T-helper 2 cell treated with Interferon-gamma antibody and Interleukin-4, amounts not matched to agents 5 μg/mL and 100 μg/mL, for 36 hours (primary cell): Measurements from ENCODE around the gene RUSC2.
A peak's percentile ranks its signal among the peaks of the same experiment; 100 is the strongest.
"Not testable (repeated sequence)": the region's sequence is repeated elsewhere in the genome, so short reads cannot be mapped to it uniquely, and the experiment has no call there.

Experiments used
- DNase-seq: peaks from one replicate; pipeline ENCODE4 v3.0.0; 2021; ENCODE audit warnings: low spot score
- H3K27ac Mint-ChIP-seq: one replicate; pipeline ENCODE4 v1.8.0; 2021; ENCODE audit warnings: mild to moderate bottlenecking, mixed read lengths
- H3K27me3 Mint-ChIP-seq: one replicate; pipeline ENCODE4 v1.8.0; 2021; ENCODE audit warnings: low read depth, mixed read lengths
- H3K36me3 Mint-ChIP-seq: one replicate; pipeline ENCODE4 v1.8.0; 2021; ENCODE audit warnings: low read depth, mixed read lengths
- H3K4me1 Mint-ChIP-seq: one replicate; pipeline ENCODE4 v1.8.0; 2021; ENCODE audit warnings: low read depth, mixed read lengths
- H3K4me3 Mint-ChIP-seq: one replicate; pipeline ENCODE4 v1.8.0; 2022; ENCODE audit warnings: mild to moderate bottlenecking, moderate library complexity, mixed read lengths
- H3K9me3 Mint-ChIP-seq: one replicate; pipeline ENCODE4 v1.8.0; 2021; ENCODE audit warnings: mixed read lengths

Gene RUSC2

DNA sequence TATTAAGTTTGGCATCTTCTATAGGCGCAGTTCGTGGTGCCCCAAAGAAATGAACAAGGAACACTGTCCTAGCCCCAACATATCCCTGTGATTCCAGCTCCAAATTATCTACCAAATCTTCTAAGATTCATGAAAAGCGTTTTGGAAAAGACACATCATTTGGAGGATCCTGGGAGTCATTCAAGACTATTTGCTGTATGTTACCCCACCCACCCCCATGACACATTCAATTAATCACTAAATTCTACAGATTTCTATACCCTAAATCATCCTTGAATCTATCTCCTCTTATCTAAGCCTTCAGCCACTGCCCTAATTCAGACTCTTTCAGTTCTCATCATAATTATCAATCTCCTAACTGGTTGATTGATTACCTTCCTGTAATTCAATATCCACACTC is 5.5 kb upstream of the RUSC2 start:
- H3K4me1 Mint-ChIP-seq = peaks cover 5% of the 10 kb centered on the region
- H3K27me3 Mint-ChIP-seq = peaks cover 9% of the 10 kb centered on the region
- no peak overlapping the region for H3K27ac Mint-ChIP-seq
- no peak overlapping the region for H3K4me3 Mint-ChIP-seq
- H3K9me3 Mint-ChIP-seq = no peaks in the 10 kb centered on the region
- no peak for DNase-seq
- H3K36me3 Mint-ChIP-seq = no peaks in the 10 kb centered on the region

DNA sequence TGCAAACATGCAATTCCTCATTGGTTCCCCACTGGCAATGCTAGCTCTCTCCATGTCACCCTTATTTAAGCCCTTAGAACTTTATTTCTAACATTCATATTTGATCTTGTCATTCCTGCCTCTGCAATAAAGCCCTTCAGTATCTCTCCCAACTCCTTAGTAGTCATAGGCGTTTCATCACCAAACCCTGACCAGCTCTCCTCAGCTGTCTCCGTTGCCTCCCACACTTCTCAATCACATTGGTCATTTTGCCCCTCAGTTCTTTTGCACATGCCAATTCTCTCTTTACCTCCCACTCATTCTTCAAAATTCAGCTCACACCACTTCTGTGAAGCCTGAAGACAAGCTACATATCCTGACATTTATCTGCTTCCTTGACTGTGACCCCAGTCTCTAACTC is 2.8 kb upstream of the RUSC2 start:
- H3K36me3 Mint-ChIP-seq = no peaks in the 10 kb centered on the region
- no peak for DNase-seq
- peaks cover 9% of the 10 kb centered on the region for H3K27me3 Mint-ChIP-seq
- no peak overlapping the region for H3K4me3 Mint-ChIP-seq
- no peaks in the 10 kb centered on the region for H3K9me3 Mint-ChIP-seq
- H3K27ac Mint-ChIP-seq = no peak overlapping the region
- peaks cover 19% of the 10 kb centered on the region for H3K4me1 Mint-ChIP-seq

DNA sequence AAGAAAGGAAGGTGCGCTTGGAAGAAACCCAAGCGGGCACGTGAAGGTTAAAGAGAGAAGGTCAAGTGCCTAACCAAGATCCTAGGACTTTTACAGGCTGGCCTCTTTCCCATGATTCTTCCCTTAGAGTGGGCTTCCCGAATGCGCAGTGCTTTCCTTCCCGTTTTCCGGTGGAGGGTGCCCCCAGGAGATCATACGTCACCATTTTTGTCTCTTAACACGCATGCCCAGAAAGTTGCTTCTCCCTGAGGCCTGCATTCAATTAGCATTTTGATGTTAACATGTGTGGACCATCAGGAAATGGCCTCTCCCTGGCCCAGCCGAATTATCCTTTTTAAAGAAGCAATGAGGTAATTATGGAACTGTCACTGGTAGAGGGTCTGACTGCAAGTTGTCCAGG is 1.9 kb upstream of the RUSC2 start:
- no peak for DNase-seq
- Mint-ChIP-seq H3K4me1 (peaks cover 26% of the 10 kb centered on the region), H3K27me3 (peaks cover 9% of the 10 kb centered on the region), H3K27ac (no peak overlapping the region), H3K4me3 (peak overlapping the region; percentile 14), H3K9me3 (no peaks in the 10 kb centered on the region), H3K36me3 (no peaks in the 10 kb centered on the region)

DNA sequence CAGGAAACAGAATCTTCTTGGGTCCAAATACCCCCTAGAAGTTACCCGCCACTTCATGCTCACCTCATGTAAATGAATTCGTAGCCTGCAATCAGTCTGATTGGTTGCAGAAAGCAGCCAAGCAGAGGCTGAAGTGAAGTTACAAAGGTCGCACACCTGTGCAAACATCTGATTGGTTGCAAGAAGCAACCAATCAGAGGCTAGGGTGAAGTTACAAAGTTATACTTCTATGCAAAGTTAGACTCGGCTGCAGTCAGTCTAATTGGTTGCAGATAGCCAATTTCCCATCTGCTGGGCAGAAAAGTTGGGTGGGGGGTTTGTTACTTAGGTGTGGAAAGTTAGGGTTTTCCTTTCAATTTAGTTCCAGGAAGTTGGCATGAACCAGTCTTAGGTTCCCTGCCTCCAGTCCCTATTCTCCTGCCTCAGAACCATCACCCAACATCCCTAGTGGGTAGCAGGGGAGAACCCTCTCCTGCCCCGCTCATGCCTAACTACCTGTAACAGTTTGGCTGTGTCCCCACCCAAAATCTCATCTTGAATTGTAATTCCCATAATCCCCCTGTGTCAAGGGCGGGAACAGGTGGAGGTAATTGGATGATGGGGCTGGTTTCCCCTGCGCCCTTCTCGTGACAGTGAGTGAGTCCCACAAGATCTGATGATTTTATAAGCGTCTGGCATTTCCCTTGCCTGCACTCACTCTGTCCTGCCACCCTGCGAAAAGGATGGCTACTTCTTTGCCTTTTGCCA is 1.2 kb upstream of the RUSC2 start:
- Mint-ChIP-seq H3K9me3 (no peaks in the 10 kb centered on the region), H3K4me3 (peak overlapping the region; percentile 68), H3K27ac (no peak overlapping the region), H3K4me1 (peaks cover 27% of the 10 kb centered on the region), H3K36me3 (no peaks in the 10 kb centered on the region), H3K27me3 (peaks cover 9% of the 10 kb centered on the region)
- DNase-seq = no peak

DNA sequence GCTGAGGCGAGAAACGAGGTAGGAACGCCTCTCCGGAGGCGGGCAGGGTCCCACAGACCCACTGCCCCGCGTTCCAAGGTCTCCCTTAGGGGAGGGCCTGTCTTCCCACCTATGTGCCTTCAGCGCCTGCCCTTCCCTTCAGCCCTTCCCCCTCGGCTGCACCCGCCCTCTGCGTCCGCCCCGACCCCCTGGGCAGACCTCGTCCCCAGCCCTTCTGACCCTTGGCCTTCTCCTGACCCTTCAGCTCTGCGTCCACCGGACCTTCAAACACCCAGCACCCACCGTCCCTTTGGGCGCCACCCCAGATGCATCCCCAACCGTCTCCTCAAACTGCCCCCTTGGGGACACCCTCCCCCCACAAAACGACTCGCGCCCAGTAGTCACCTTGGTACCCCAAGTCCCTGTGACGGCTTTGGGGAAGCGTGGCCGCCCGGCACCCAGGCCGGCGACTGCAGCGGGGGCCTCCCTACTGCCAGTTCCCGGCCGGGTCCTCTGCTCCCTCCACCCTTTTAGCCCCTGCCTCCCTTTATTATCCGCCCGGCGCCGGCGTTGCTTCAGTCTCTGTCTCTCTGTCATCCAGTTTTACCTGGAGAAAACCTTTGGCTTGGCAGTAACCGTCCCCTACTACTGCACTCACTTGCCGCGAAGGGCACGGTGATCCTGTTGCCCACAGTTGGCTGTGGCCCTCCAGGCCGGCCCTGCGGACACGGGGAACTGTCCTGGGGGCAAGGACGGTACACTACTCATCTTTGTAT is 421 bp downstream of the RUSC2 start:
- Mint-ChIP-seq H3K4me3 (peak overlapping the region; percentile 85), H3K9me3 (no peaks in the 10 kb centered on the region), H3K27ac (peak overlapping the region; percentile 74), H3K27me3 (peaks cover 9% of the 10 kb centered on the region), H3K4me1 (peaks cover 29% of the 10 kb centered on the region), H3K36me3 (no peaks in the 10 kb centered on the region)
- no peak for DNase-seq

- DNase-seq = no peak
- peaks cover 9% of the 10 kb centered on the region for H3K27me3 Mint-ChIP-seq
- H3K4me1 Mint-ChIP-seq = peaks cover 34% of the 10 kb centered on the region
- peak overlapping the region; percentile 74 for H3K27ac Mint-ChIP-seq
- H3K4me3 Mint-ChIP-seq = peak overlapping the region; percentile 85
- H3K9me3 Mint-ChIP-seq = no peaks in the 10 kb centered on the region
- no peaks in the 10 kb centered on the region for H3K36me3 Mint-ChIP-seq
Measured at GRCh38 chr9:35490910-35491465, 1.1 kb downstream of the RUSC2 start.

GRCh38 chr9:35493119-35493518 is 3.2 kb downstream of the RUSC2 start:
- not testable (repeated sequence) for H3K27me3 Mint-ChIP-seq, DNase-seq, H3K4me3 Mint-ChIP-seq, H3K36me3 Mint-ChIP-seq, H3K9me3 Mint-ChIP-seq, H3K27ac Mint-ChIP-seq
- peaks cover 37% of the 10 kb centered on the region for H3K4me1 Mint-ChIP-seq

DNA sequence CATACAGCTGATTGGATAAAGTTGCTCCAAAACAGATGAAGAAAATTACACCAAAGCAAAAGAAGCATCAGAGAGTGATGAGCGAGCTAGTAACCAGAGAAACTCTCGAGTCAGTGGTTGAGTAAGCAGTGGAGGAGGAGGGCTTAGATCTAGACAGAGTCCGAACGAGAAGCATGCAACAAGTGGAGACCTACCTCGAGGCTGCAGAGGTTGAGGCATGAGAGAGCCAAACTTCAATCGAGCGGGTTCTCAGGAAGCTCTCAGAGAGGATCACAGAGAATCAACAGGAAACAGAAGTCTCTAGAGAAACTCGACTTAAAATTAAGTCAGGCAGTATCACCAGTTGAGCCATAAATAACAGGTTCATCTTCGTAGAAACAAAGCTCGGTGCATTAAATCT is 6.1 kb downstream of the RUSC2 start:
- Mint-ChIP-seq H3K4me3 (peak overlapping the region; percentile 22), H3K27ac (peak overlapping the region; percentile 13), H3K36me3 (peaks cover 2% of the 10 kb centered on the region), H3K4me1 (peaks cover 27% of the 10 kb centered on the region), H3K27me3 (no peaks in the 10 kb centered on the region), H3K9me3 (peaks cover 6% of the 10 kb centered on the region)
- peak; percentile 8 for DNase-seq

- H3K4me1 Mint-ChIP-seq = peaks cover 12% of the 10 kb centered on the region
- DNase-seq, H3K27ac Mint-ChIP-seq, H3K36me3 Mint-ChIP-seq, H3K4me3 Mint-ChIP-seq, H3K9me3 Mint-ChIP-seq, H3K27me3 Mint-ChIP-seq: not testable (repeated sequence)
Measured at GRCh38 chr9:35498245-35498644, 8.3 kb downstream of the RUSC2 start.

DNA sequence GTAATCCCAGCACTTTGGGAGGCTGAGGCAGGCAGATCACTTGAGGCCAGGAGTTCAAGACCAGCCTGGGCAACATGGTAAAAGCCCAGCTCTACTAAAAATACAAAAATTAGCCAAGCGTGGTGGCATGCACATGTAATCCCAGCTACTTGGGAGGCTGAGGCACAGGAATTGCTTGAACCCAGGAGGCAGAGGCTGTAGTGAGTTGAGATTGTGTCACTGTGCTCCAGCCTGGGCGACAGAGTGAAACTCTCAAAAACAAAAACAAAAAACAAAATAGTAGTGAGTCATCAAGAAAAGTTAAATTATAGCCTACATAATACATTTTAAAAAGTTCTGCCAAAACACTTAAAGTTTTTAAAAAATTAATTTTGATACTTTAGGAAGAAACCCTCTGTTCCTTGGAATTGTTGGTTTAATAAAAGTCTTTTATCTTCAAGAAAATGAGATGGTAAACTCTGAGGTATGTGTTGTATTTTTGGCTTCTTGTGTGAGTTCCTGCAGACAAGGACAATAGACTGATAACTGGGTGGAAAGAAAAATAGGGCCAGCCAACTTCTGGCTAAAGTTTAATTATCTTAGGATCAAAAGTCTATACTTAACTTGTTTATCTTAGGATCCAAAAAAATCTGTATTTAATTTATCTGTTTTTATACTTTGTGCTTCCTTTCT is 9.3 kb downstream of the RUSC2 start:
- no peaks in the 10 kb centered on the region for H3K27me3 Mint-ChIP-seq
- H3K4me1 Mint-ChIP-seq = peaks cover 12% of the 10 kb centered on the region
- no peak for DNase-seq
- no peak overlapping the region for H3K4me3 Mint-ChIP-seq
- peaks cover 6% of the 10 kb centered on the region for H3K9me3 Mint-ChIP-seq
- peaks cover 2% of the 10 kb centered on the region for H3K36me3 Mint-ChIP-seq
- H3K27ac Mint-ChIP-seq = no peak overlapping the region

- Mint-ChIP-seq H3K4me3 (no peak overlapping the region), H3K4me1 (peaks cover 12% of the 10 kb centered on the region), H3K36me3 (peaks cover 2% of the 10 kb centered on the region), H3K9me3 (peaks cover 6% of the 10 kb centered on the region), H3K27ac (no peak overlapping the region), H3K27me3 (no peaks in the 10 kb centered on the region)
- no peak for DNase-seq
Measured at GRCh38 chr9:35499701-35500030, 9.8 kb downstream of the RUSC2 start.

DNA sequence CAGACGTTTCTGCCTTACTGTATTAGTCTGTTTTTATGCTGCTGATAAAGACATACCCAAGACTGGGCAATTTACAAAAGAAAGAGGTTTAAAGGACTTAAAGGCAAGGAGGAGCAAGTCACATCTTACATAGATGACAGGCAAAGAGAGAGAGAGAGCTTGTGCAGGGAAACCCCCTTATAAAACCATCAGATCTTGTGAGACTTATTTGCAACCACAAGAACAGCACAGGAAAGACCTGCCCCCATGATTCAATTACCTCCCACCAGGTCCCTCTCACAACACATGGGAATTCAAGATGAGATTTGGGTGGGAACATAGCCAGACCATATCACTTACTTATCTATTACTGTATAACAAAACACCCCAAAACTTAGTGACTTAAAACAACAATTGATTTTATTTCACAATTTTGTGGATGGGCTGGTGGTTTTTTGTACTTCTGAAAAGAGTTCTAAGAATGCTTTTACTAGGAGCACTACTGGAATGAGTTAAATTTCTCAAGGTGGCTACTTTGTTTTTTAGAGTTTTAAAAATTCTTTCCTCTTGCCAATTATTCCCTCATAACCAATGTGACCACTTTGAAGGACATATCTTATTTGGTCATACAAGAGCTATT is 10.3 kb downstream of the RUSC2 start:
- peaks cover 11% of the 10 kb centered on the region for H3K4me1 Mint-ChIP-seq
- H3K27me3 Mint-ChIP-seq = no peaks in the 10 kb centered on the region
- DNase-seq = no peak
- peaks cover 6% of the 10 kb centered on the region for H3K9me3 Mint-ChIP-seq
- H3K36me3 Mint-ChIP-seq = peaks cover 2% of the 10 kb centered on the region
- no peak overlapping the region for H3K4me3 Mint-ChIP-seq
- no peak overlapping the region for H3K27ac Mint-ChIP-seq

- H3K27me3 Mint-ChIP-seq = no peaks in the 10 kb centered on the region
- H3K4me3 Mint-ChIP-seq = no peak overlapping the region
- DNase-seq = no peak
- H3K36me3 Mint-ChIP-seq = peaks cover 2% of the 10 kb centered on the region
- no peak overlapping the region for H3K27ac Mint-ChIP-seq
- peaks cover 6% of the 10 kb centered on the region for H3K9me3 Mint-ChIP-seq
- H3K4me1 Mint-ChIP-seq = peaks cover 1% of the 10 kb centered on the region
Measured at GRCh38 chr9:35501946-35502345, 12.0 kb downstream of the RUSC2 start.

- Mint-ChIP-seq H3K4me3 (no peak overlapping the region), H3K9me3 (no peaks in the 10 kb centered on the region), H3K36me3 (no peaks in the 10 kb centered on the region), H3K27me3 (no peaks in the 10 kb centered on the region), H3K4me1 (no peaks in the 10 kb centered on the region), H3K27ac (no peak overlapping the region)
- DNase-seq = no peak
Measured at GRCh38 chr9:35506359-35506758, 16.4 kb downstream of the RUSC2 start.
